PC-3 (cell line): Measurements from ENCODE around the gene APOO. TPM values are rescaled to one million over a fixed set of nuclear protein-coding genes. Genes with fewer than 3 reads are reported as not detected.

Source experiments
- ATAC-seq: fragments of 200-7000 bp; cut with Tn5 transposase; 2 replicates; pipeline ENCODE4 v1.9.1; 2020; ENCODE audit warnings: mild to moderate bottlenecking, moderate library complexity
- BruUV-seq: library from RNA; stranded (reverse); fragments of 400-500 nt; replicated peaks from 2 replicates; lab custom pipeline; 2021; lab: Mats Ljungman, UMichigan
- CTCF ChIA-PET: fragments of 300-600 bp; sonication (Branson Sonifier 250); formaldehyde crosslinking; loops from one replicate; lab custom pipeline; 2022; ENCODE audit warnings: antibody characterized with exemption; lab: Charles Lee
- POLR2A ChIA-PET: fragments of 300-600 bp; sonication (Branson Sonifier 250); formaldehyde crosslinking; loops from one replicate; lab custom pipeline; 2022; ENCODE audit warnings: antibody characterized with exemption; ENCODE audit not compliant: unreplicated experiment; lab: Charles Lee
- DNase-seq: peaks from one replicate; pipeline ENCODE4 v3.0.0-alpha.2; 2015
- H2AFZ ChIP-seq: fragments of 300-600 bp; sonication (generic); 2 replicates; pipeline ENCODE4 v1.6.0; 2016; ENCODE audit warnings: antibody characterized with exemption, low read length
- H3F3A ChIP-seq: fragments of 300-600 bp; sonication (generic); one replicate; pipeline ENCODE4 v1.6.0; 2017; ENCODE audit warnings: antibody characterized with exemption, low read length, control low read depth, mild to moderate bottlenecking; ENCODE audit not compliant: unreplicated experiment
- H3K27ac ChIP-seq: fragments of 300-600 bp; sonication (generic); 2 replicates; pipeline ENCODE4 v1.5.1; 2016; ENCODE audit warnings: mild to moderate bottlenecking, low read length
- H3K27me3 ChIP-seq: fragments of 300-600 bp; sonication (generic); 2 replicates; pipeline ENCODE4 v1.6.1; 2016; ENCODE audit warnings: low read length, mixed read lengths
- H3K36me3 ChIP-seq: fragments of 300-600 bp; sonication (generic); 2 replicates; pipeline ENCODE4 v1.6.1; 2016; ENCODE audit warnings: low read depth, mixed run types, low read length, mixed read lengths
- H3K4me1 ChIP-seq: fragments of 300-600 bp; sonication (generic); 2 replicates; pipeline ENCODE4 v1.5.1; 2016; ENCODE audit warnings: low read length; ENCODE audit not compliant: insufficient read depth
- H3K4me2 ChIP-seq: fragments of 300-600 bp; sonication (generic); 2 replicates; pipeline ENCODE4 v1.6.0; 2016; ENCODE audit warnings: low read length
- H3K4me3 ChIP-seq: fragments of 300-600 bp; sonication (generic); 2 replicates; pipeline ENCODE4 v1.5.1; 2016; ENCODE audit warnings: mild to moderate bottlenecking, low read length, mixed read lengths
- H3K79me2 ChIP-seq: fragments of 300-600 bp; sonication (generic); 2 replicates; pipeline ENCODE4 v1.6.1; 2017; ENCODE audit warnings: low read length, mixed read lengths
- H3K9ac ChIP-seq: fragments of 300-600 bp; sonication (generic); 2 replicates; pipeline ENCODE4 v1.6.0; 2016; ENCODE audit warnings: mild to moderate bottlenecking, low read length
- H3K9me2 ChIP-seq: fragments of 300-600 bp; sonication (generic); replicated peaks from 2 replicates; pipeline ENCODE4 v1.6.1; 2016; ENCODE audit warnings: mixed run types, low read length, mixed read lengths
- H3K9me3 ChIP-seq: fragments of 300-600 bp; sonication (generic); 2 replicates; pipeline ENCODE4 v1.6.1; 2016; ENCODE audit warnings: low read length, mixed read lengths
- H4K20me1 ChIP-seq: fragments of 300-600 bp; sonication (generic); 2 replicates; pipeline ENCODE4 v1.6.1; 2016; ENCODE audit warnings: low read length, mixed read lengths
- CTCF ChIP-seq: fragments of 300-600 bp; sonication (generic); conservative IDR thresholded peaks from 2 replicates; pipeline ENCODE4 v1.5.1; 2017; ENCODE audit warnings: antibody characterized with exemption, low read depth, mild to moderate bottlenecking, low read length
- EZH2 ChIP-seq: fragments of 300-600 bp; sonication (generic); IDR thresholded peaks from one replicate; pipeline ENCODE4 v1.6.1; 2017; ENCODE audit warnings: antibody characterized with exemption, mild to moderate bottlenecking, low read length; ENCODE audit not compliant: unreplicated experiment
- EZH2phosphoT487 ChIP-seq: fragments of 300-600 bp; sonication (generic); IDR thresholded peaks from 2 replicates; pipeline ENCODE4 v1.6.1; 2018; ENCODE audit warnings: mild to moderate bottlenecking, antibody characterized with exemption, low read length, borderline replicate concordance
- intact Hi-C: fragments of 100-400 bp; cut with micrococcal nuclease; formaldehyde crosslinking; loops from 2 replicates; pipeline ENCODE4 v1.9.0; 2023
- total RNA-seq: library from RNA; depleted of rRNA; stranded (reverse); fragments of >200 nt; gene quantifications from 2 replicates; pipeline ENCODE4 v1.2.3, GENCODE V29; 2014

The APOO gene
- total RNA-seq, 1 experiment from 2014 or later, result 34.0 TPM

DNA sequence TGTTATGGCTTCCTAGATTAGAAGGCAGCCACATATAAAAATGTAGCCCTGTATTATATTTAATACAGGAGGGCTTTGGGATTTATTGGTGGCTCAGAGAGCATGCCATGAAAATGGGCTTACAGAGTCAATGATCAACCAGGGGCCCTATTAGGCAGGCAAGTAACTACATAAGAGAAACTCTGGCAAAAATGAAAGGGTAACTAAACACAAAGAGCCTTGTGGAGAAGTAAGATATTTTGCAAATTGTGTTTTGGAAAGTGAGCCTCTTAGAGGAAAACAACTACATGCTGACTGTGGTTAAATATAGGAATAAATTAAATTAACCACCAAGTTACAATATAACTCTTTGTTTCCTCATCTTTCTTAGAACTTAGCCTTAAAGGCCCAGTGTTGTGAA, 119.2 kb downstream of the APOO start:
- DNase-seq (no peak), ATAC-seq (no peak)
- ChIA-PET POLR2A (no interaction called here), CTCF (no interaction called here)
- H3K9ac ChIP-seq, result no peak overlapping the region
- peak overlapping the region; percentile 36 for H3K27ac ChIP-seq
- BruUV-seq, result no TSS peak
- peaks cover 22% of the 10 kb centered on the region for H3K79me2 ChIP-seq
- no peak overlapping the region for H3K4me3 ChIP-seq
- no peaks in the 10 kb centered on the region for H3K9me2 ChIP-seq
- H3K36me3 ChIP-seq, result peaks cover 11% of the 10 kb centered on the region
- peaks cover 22% of the 10 kb centered on the region for H4K20me1 ChIP-seq
- no peak overlapping the region for H3K4me2 ChIP-seq
- H3K4me1 ChIP-seq, result peaks cover 17% of the 10 kb centered on the region
- H2AFZ ChIP-seq, result no peak overlapping the region
- no peaks in the 10 kb centered on the region for H3K27me3 ChIP-seq
- TF ChIP-seq EZH2, result no peak
- TF ChIP-seq CTCF, result no peak
- no peak for TF ChIP-seq EZH2phosphoT487
- intact Hi-C loops, result no loop called here
- no peaks in the 10 kb centered on the region for H3K9me3 ChIP-seq
- peaks cover 11% of the 10 kb centered on the region for H3F3A ChIP-seq

GRCh38 chrX:23787745-23788118, 120.0 kb downstream of the APOO start:
- H4K20me1 ChIP-seq, result peaks cover 23% of the 10 kb centered on the region
- H3K4me2 ChIP-seq, result no peak overlapping the region
- H3K27ac ChIP-seq, result peak overlapping the region; percentile 36
- intact Hi-C loops, result no loop called here
- H3K9me2 ChIP-seq, result no peaks in the 10 kb centered on the region
- H3K27me3 ChIP-seq, result no peaks in the 10 kb centered on the region
- no peak overlapping the region for H2AFZ ChIP-seq
- no peak for ATAC-seq
- POLR2A ChIA-PET, result no interaction called here
- H3K79me2 ChIP-seq, result peaks cover 23% of the 10 kb centered on the region
- no peak overlapping the region for H3K4me3 ChIP-seq
- peaks cover 11% of the 10 kb centered on the region for H3K36me3 ChIP-seq
- TF ChIP-seq EZH2, result no peak
- no peak for TF ChIP-seq EZH2phosphoT487
- TF ChIP-seq CTCF, result no peak
- no TSS peak for BruUV-seq
- CTCF ChIA-PET, result no interaction called here
- peaks cover 11% of the 10 kb centered on the region for H3F3A ChIP-seq
- H3K9ac ChIP-seq, result no peak overlapping the region
- no peak for DNase-seq
- no peaks in the 10 kb centered on the region for H3K9me3 ChIP-seq
- peaks cover 17% of the 10 kb centered on the region for H3K4me1 ChIP-seq

DNA sequence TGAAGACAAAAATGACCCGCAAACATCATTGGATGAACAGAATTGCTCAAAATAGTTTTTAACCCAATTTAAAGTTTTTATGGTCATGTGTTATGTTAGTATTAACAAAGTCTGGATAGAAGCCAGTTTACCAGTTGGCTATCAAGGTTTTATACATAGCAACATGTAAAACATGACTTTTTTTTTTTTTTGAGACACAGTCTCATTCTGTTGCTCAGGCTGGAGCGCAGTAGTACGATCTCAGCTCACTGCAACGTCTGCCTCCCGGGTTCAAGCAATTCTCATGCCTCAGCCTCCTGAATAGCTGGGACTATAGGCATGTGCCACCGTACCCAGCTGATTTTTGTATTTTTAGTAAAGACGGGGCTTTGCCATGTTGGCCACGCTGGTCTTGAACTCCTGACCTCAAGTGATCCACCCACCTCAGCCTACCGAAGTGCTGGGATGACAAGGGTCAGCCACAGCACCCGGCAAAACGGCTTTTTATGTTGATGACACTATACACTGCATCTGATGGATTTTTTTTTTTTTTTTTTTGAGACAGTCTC, 121.4 kb downstream of the APOO start:
- Histone ChIP-seq H3K79me2 (peaks cover 23% of the 10 kb centered on the region), H3K4me3 (no peak overlapping the region), H3K27ac (no peak overlapping the region), H3K27me3 (no peaks in the 10 kb centered on the region), H2AFZ (no peak overlapping the region), H3K9ac (no peak overlapping the region), H3K4me2 (peak overlapping the region; percentile 89; the same call in 1 of the 2 replicates), H3F3A (peaks cover 19% of the 10 kb centered on the region), H4K20me1 (peaks cover 23% of the 10 kb centered on the region), H3K9me2 (no peaks in the 10 kb centered on the region), H3K9me3 (no peaks in the 10 kb centered on the region), H3K36me3 (peaks cover 11% of the 10 kb centered on the region), H3K4me1 (peaks cover 27% of the 10 kb centered on the region)
- TF ChIP-seq EZH2phosphoT487 (no peak), EZH2 (no peak), CTCF (no peak)
- intact Hi-C loops, result no loop called here
- BruUV-seq, result no TSS peak
- ATAC-seq, result no peak
- no peak for DNase-seq
- ChIA-PET CTCF (no interaction called here), POLR2A (no interaction called here)
